Measurements from ENCODE around the gene MOBP.
"Not testable (repeated sequence)": the region's sequence is repeated elsewhere in the genome, so short reads cannot be mapped to it uniquely, and the experiment has no call there.

MOBP gene

DNA sequence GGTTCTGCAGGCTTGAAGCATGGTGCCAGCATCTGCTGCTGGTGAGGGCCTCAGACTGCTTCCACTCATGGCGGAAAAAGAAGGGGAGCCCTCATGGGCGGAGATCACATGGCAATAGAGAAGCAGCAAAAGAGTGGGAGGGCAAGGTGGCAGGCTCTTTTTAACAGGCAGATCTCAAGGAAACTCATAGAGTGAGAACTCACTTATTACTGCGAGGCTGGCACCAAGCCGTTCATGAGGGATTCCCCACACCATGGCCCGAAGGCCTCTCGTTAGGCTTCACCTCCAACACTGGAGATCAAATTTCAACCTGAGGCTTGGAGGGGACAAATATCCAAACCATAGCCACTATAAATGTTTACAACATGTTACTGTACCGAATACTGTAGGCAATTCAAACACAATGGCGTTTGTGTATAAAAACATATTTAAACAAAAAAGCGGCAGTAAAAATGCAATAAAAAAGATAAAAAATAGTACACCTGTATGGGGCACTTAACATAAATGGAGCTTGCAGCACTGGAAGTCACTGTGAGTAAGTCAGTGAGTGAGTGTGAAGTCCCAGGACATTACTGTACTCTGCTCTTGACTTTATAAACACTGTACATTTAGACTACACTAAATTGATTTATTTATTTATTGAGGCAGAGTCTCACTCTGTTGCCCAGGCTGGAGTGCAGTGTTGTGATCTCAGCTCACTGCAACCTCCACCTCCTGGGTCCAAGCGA lies 18.8 kb upstream of the MOBP start:
- DNase-seq (ENCODE audit: low read depth, low spot score), result no peak

DNA sequence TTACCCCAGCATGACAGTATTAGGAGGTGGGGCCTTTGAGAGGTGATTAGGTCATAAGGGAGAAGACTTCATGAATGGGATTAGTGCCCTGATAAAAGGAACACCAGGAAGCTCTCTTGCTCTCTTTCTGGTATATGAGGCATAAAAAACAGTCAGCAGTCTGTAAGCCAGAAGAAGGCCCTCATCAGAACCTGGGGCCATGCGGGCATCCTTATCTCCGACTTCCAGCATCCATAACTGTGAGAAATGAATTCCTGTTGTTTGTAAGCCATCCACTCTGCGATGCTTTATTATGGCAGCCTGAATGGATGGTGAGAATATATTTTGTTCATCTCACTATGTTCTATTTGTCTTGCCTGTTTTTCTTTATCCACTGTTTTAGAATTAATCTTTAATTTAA lies 17.7 kb upstream of the MOBP start:
- no peak overlapping the region for H3K27ac ChIP-seq
- DNase-seq (ENCODE audit: low read depth, low spot score), result no peak

More for the DNA sequence above, 18.8 kb upstream of the MOBP start:
- H3K27ac ChIP-seq, result no peak overlapping the region

DNA sequence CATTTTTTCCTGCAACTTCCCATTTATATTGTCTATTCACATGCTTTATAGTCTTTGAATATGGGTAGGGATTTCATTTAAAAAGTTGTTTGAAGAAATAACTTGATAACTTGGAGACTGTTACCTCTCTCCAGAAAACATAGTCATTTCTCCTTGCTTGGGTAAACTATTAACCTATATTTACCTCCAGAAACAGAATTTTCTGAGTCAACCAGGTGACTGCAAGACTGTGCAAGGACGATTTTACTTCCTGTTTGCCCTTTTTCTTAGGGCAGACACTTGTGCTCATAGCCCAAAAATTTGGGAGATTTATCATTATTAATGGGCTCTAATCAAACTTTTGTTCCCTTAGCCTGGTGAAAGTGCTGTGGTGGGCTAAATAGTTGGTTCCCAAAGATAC lies 14.3 kb upstream of the MOBP start:
- H3K27ac ChIP-seq, result no peak overlapping the region
- DNase-seq (ENCODE audit: low read depth, low spot score), result no peak

DNA sequence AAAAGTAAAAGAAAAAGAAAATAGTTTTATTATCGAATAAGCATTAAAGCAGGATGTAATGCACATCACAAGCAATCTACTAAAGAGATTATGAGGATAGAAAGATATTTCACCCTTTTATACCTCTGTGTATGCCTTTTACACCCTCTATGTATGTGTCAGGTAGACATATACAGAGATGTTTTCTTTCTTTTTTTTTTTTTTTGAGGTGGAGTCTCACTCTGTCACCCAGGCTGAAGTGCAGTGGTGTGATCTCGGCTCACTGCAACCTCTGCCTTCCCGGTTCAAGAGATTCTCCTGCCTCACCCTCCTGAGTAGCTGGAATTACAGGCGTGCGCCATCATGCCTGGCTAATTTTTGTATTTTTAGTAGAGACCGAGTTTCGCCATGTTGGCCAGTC lies 13.6 kb upstream of the MOBP start:
- not testable (repeated sequence) for H3K27ac ChIP-seq; DNase-seq (ENCODE audit: low read depth, low spot score)

DNA sequence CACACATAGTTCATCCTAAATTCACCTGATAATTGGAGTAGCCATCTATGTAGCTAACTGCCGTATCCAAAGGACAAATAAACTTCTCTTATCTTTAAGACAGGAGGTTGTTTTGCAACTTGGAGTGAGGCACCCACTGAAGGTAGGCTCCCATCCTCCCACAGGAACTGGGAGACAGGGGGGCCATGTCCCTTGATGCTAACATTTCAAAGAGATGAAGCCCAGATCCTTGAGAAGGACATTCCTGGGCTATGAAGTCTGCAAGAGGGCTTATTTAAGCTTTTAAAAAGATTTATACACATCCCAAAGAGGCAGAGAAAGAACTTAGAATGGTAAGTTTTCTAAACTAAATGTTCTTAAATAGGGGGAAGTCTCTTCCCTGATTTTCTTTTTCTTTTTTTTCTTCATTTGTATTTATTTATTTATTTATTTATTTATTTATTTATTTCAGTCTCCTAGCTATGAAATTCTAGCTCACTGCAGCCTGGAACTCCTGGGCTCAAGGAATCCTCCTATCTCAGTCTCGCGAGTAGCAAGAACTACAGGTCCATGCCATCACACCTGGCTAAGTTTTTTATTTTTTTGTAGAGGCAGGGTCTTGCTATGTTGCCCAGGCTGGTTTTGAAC lies 12.8 kb upstream of the MOBP start:
- no peak for DNase-seq (ENCODE audit: low read depth, low spot score)
- H3K27ac ChIP-seq, result no peak overlapping the region

DNA sequence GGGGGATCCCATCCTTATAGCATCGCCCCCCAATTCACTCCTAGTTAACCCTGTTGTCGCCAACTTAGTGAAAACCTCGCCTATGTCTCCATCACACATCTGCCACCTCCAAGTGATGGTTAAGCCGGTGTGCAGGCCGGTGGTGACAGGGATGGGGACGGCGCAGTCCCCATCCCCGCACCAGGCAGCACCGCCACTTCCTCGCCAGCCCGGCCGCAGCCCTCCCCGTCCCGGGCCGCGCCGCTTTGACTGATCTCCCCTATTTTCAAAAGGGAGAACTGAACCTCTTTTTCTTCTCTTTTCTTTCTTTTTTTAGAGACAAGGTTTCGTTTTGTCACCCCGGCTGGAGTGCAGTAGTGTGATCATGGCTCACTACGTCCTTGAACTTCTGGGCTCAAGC lies 11.3 kb upstream of the MOBP start:
- H3K27ac ChIP-seq, result no peak overlapping the region
- no peak for DNase-seq (ENCODE audit: low read depth, low spot score)

DNA sequence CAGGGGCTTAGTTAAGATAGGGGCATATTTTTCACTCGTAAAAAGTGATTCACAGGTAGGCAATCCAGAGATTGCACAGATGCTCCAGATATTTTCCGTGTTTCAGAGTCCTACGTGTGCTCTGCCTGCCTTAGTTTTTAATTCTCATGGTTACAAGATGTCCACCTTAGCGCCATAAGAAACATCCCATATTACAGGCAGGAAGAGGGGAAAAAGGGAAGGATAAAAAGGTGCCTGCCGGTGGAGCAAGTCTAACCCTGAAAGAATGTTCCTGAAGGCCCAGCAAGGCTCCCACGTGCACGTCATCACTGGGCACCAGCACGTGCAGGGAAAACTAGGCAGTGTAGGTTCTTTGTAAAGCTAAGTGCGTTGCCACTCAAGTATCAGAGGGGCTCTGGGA lies 10.1 kb upstream of the MOBP start:
- H3K27ac ChIP-seq, result no peak overlapping the region
- no peak for DNase-seq (ENCODE audit: low read depth, low spot score)

DNA sequence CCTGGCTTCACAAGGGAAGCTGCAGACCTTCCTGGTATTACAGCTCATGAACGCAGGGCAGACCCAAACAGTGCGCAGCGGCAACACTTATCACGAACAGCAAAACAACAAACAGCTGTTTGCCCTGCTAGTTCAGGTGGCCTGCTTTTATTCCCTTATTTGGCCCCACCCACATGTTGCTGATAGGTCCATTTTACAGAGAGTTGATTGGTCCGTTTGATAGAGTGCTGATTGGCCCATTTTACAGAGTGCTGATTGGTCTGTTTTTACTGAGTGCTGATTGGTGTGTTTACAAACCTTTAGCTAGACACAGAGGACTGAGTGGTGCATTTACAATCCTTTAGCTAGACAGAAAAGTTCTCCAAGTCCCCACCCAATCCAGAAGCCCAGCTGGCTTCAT lies 8.9 kb upstream of the MOBP start:
- not testable (repeated sequence) for DNase-seq (ENCODE audit: low read depth, low spot score); H3K27ac ChIP-seq

DNA sequence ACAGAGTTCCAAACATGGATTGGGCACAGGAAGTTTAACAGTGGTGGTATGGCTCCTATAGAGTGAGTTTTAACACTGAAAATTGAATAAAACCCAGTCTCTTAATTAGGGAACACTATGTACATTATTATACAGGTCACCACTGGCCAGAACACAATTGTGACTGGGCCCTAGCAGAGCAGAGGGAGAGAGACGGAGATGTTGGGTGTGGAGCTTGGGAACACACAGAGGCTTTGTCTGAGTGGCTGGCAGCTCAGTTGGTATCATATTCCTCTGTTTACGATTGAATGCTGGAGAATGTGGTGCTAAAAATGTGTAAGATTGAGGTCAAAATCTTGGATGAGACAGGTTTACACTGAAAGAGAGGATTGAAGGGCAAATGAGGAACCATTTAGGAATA lies 6.8 kb upstream of the MOBP start:
- no peak for DNase-seq (ENCODE audit: low read depth, low spot score)
- H3K27ac ChIP-seq, result no peak overlapping the region

DNA sequence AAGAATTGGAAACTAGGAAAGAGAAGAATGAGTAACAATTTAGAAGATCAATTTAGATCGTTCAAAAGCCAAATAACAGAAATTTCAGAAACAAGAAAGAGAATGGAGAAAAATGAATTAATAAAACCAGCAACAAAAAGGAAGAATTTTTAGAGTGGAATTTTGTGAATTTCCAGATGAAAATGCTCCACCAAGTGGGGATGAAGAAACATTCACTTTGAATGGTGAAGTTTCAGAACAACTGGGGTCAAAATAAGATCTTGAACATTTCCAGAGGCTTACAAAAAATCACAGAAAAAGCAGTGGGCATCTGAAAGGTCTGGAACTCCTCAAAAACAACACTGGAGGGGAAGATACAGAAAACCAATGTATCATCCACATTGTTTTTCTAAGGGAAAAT lies 4.2 kb upstream of the MOBP start:
- H3K27ac ChIP-seq, result no peak overlapping the region
- DNase-seq (ENCODE audit: low read depth, low spot score), result no peak

DNA sequence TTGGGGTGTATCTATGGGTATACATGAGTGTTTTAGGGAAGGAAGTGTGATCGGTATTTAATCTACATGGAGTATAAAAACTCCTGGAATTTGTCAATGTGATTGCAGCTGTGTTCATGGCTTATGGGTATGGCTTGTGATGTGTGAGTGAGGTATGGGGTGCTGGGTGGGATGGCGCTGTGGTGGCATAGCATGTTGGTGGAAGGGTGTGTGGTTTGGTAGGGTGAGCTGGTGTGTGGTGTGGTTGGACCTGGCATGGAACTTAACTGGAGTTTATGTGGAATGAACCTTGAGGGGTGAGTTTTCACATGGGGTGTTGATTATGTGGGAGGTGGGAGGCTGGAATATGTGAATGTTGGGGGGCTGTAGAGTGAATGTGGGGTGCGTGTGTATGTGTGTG lies 492 bp upstream of the MOBP start:
- no peak for DNase-seq (ENCODE audit: low read depth, low spot score)
- H3K27ac ChIP-seq, result no peak overlapping the region

DNA sequence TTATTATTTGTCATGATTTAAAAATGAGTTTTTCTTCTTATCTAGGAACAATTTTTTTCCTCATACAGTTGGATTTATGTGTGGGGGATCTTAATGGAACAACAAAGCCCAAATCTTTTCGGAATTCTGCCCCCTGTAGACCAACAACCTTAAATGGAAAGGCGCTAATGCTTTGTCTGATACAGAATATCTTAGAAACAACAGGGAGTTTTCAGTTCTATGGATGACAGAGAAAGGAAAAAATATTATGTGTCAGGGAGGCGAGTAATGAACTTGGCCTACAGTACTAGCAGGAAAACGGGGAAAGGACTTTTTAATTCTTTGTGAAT lies 592 bp downstream of the MOBP start:
- H3K27ac ChIP-seq, result no peak overlapping the region
- no peak for DNase-seq (ENCODE audit: low read depth, low spot score)

DNA sequence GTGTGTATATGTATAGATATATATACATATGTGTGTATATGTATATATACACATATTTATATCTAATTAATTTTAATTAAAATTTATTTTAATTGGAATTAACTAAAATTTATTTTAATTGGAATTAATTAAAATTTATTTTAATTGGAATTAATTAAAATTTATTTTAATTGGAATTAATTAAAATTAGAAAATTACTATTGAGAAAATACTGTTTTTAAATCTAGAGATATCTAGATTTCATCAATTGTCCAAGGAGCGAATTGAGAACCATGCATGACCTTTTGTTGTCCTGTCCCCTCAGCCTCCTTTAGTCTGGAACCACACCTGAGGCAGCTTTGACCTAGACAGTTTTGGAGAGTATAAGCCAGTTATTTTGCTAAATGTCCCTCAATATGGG lies 1.8 kb downstream of the MOBP start:
- H3K27ac ChIP-seq, result no peak overlapping the region
- no peak for DNase-seq (ENCODE audit: low read depth, low spot score)

DNA sequence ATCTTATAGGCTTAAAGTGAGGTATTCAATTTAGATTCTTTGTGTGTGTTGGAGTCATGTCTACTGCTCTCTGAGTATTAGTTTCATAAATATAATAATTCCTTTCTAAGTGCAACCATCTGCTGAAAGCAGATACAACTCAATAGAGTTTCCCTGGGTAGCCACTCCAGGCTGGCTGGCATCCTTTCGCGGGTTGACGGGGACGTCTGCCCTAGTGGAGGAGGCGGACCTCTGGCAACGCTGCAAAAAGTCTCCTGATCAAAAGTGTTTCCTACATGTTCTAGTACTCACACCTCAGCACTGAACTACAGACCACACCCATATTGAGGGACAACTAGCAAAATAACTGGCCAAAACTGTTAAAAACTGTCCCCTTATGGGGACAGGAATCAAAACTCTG lies 2.5 kb downstream of the MOBP start:
- H3K27ac ChIP-seq, result no peak overlapping the region
- no peak for DNase-seq (ENCODE audit: low read depth, low spot score)

DNA sequence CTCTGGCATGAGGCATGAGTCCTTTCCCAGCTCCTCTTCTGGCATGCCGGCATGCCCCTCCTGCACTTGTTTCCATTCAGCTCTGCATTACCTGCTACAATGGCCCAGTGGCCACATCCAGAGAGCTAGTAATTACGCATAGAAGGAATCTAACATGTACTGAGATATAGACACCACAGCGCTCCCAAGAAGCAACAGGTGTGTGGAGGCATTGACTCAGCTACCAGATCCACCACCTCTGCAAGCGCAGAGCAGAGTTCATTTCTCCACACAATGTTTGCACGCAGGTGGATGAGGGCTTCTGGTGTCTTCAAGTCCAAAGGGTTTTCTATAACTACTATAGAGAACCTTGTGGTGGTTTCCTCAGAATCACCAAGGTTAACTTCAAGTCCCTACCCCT lies 4.2 kb downstream of the MOBP start:
- no peak overlapping the region for H3K27ac ChIP-seq
- no peak for DNase-seq (ENCODE audit: low read depth, low spot score)

DNA sequence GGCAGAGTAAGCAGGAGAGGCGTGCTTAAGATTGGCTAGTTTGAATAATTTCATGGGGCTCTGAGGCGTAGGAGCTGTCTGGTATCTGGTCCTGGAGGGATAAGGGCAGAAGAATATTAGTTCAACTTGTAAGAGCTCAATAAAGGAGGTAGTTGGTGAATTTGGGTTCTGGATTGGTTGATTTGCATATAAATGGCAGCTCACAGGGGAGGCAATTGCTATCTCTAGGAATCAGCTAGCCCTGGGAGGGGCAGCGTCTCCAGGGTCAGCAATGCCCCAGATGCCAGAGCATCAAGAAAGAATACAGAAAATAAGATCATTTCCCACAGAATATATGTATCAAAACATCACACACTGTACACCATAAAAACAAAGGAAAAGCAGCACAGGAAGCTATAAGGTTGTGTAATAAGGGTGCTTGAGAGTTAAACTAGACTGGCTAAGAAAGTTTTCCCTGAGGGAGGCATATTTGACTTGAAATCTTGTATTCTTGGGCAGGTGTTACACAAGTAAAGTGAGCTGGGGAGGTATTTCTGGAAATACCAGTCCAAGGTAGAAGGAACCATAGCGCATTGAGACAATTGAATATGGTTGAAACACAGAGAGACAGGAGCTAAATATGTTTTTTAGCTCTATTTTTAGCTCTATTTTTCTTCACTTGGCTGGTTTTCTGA lies 6.1 kb downstream of the MOBP start:
- H3K27ac ChIP-seq, result no peak overlapping the region
- DNase-seq (ENCODE audit: low read depth, low spot score), result no peak

DNA sequence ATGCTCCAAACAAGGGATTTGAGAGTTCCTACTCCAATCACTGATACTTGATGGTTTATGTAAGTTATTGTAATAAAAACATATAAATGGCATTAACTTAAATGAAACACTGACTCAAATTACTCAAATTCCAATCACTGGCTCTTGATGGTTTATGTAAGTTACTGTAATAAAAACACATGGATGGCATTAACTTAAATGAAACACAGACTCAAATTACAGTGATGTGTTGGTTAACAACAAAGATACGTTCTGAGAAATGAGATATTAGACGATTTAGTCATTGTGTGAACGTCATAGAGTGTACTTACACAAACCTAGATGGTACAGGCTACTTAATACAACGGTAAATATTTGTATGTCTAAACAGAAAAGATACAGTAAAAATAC lies 6.6 kb downstream of the MOBP start:
- no peak overlapping the region for H3K27ac ChIP-seq
- DNase-seq (ENCODE audit: low read depth, low spot score), result no peak

DNA sequence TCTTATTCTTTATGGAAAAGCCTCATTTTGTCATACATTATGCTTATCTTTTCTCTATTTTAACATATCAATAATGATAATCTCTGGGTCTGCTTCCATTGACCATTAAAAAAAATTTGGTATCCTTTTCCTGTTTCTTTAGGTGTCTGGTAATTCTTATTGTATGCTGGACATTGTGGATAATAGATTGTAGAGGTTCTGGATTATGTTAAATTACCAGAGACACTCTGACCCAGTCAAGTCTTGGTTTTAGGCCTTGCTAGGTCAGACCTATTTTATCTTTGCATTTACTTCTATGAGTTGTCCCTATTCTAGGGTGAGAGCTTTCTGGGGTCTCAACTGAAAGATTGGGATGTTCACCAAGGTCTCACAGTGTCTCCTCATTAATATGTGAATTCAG lies 9.3 kb downstream of the MOBP start:
- no peak overlapping the region for H3K27ac ChIP-seq

DNA sequence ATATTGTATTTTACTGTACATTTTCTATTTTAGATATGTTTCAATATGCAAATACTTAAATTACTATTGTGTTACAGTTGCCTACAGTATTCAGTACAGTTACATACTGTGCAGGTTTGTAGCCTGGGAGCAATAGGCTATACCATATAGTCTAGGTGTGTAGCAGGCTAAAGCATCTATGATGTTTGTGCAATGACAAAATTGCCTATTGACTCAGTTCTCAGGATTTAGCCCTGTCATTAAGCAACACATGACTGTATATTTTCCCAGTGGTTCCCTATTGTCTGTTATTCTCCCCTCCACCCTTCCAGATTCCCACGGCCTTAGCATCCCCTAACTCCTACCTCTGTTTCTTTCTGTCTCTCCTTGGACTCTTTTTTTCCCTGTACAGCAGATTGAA lies 10.7 kb downstream of the MOBP start:
- H3K27ac ChIP-seq, result no peak overlapping the region
- no peak for DNase-seq (ENCODE audit: low read depth, low spot score)

More for the DNA sequence above, 9.3 kb downstream of the MOBP start:
- no peak for DNase-seq (ENCODE audit: low read depth, low spot score)

DNA sequence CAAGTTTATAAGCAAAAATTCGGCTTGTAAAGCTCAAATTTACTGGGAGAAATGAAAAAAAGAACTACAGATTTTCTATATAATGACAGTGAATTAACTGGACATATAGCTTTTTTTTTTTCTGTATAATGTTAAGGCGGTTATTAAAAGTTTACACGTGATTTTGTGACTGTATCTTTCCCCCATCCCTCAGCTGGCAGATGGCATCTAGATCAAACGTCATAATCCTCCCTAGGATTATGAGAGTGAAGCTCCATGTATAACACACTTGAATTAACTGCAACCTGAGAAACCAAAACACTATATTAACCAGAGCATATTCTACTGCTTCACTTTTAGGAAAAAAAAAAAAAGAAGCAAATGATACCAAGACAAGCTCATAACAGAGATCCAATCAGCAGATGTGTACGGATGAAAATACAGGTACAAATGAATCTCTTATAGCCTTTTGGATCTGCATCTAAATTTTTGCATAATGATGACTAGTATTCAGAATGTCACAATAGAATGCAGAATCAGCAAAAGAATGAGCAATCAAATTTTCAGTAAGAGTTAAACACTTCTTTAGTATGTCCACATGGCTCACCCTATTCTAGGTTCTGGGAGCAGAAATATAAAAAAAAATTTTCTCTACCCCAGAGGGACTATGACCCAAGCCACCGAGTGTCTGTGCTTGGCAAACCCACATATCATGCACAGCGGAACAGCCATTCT lies 12.4 kb downstream of the MOBP start:
- DNase-seq (ENCODE audit: low read depth, low spot score), result no peak
- H3K27ac ChIP-seq, result no peak overlapping the region

DNA sequence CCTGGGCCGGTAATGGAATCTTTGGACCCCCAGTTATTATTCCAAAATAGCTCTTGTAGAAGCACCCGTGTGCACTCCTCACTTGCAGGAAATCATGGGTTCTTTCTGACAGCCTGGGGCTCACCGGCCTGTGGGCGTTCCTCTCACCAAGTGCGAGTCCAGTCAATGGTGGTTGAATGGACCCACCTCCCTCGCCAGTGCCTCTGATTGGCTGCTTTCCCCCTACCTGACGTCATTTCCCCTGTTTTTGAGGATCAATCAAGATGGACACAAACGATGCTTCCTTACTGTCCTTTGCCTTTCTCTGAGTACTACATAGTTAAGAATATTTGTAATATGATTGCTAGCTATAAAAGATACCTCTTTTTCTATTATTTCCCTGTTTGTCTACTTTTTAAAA lies 18.1 kb downstream of the MOBP start:
- H3K27ac ChIP-seq, result no peak overlapping the region
- no peak for DNase-seq (ENCODE audit: low read depth, low spot score)

Data from epithelial cell of prostate (primary cell).